NCI-H2107 (cell line): ENCODE results near the gene ATAT1.
A peak's percentile ranks its signal among the peaks of the same experiment; 100 is the strongest.

Experiments
- DNase-seq: peaks from one replicate; lab custom pipeline; 2025; lab: John Stamatoyannopoulos, UW

The ATAT1 gene

GRCh38 chr6:30613251-30614043 lies 13.2 kb upstream of the ATAT1 start:
- DNase-seq: no peak

- no peak for DNase-seq
Observed at GRCh38 chr6:30614044-30614842, 12.4 kb upstream of the ATAT1 start.

GRCh38 chr6:30614843-30615218 lies 11.8 kb upstream of the ATAT1 start:
- DNase-seq: peak; percentile 75

DNA sequence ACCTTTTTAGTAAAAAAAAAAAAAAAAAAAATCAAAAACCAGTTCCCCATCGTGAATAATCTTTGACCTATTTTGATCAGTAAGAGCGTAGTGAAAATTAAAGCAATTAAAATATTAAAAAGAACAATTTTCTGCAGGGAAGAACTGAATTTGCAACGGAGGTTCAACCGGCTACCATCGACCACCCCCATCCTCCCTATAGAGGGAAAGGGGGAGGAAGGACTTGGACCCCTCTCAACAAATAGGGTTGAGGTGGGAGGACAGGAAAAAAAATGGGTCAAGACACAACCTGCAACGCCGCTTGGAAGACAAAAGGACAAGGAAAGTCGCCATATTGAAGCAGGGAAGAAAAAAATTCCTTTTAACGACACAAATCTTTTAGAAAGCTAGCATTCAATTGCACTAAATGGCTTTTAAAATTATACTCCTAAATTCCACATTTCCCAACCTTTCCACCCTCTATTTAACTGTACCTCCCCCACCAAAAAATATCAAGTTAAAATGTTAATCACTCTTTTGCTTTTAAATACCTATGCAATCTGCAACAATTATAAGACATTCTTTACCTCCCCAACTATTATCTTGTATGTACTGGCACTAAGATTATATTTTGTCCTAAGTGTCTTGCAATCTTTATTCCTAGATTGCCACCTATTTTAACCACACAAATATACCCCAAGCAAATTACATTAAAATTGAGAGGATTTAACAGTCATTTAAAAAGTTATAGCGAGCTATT lies 11.3 kb upstream of the ATAT1 start:
- DNase-seq: peak; percentile 14

- no peak for DNase-seq
Observed at GRCh38 chr6:30615958-30616810, 10.5 kb upstream of the ATAT1 start.

DNA sequence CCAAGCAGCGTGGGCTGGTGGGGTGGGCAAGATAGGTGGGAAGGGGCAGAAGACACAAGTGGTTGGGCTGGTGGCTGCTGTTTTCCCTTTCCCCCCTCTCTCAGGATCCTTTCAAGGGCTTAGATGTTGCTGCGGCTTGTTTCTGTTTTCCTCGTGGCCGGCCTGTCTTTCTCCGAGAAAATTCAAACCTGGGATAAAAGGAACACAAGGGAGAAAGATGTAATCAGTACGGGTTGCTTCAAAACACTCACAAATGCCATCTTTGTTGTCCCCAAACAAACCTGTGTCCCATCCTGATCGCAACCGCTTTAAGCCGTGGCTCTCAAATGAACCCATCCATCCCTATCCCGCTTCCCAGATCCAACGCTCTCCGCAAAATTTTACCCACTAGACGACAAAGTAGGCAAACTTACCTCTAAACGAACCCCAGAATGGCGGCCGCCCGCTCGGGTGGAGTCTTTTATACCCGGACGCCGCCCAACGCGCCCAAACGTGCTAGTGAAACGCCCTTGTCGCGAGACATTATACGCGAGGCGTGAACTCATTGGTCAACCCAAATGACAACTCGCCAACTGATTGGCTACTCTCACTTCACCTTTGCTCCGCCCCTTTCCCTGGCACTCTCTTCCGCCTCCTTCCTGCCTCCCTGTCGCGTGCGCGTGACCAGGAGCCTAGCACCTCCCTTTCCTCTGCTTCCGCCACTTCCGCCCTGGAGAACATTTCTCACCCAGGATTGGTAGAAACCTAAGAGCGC lies 9.7 kb upstream of the ATAT1 start, which contains the start of gene PPP1R10:
Gene PPP1R10, minus strand, starts transcription at position 433 of the 754 bp plus-strand sequence. CDS start 7,299 bp downstream, outside the sequence.
- peak; percentile 93 for DNase-seq

DNA sequence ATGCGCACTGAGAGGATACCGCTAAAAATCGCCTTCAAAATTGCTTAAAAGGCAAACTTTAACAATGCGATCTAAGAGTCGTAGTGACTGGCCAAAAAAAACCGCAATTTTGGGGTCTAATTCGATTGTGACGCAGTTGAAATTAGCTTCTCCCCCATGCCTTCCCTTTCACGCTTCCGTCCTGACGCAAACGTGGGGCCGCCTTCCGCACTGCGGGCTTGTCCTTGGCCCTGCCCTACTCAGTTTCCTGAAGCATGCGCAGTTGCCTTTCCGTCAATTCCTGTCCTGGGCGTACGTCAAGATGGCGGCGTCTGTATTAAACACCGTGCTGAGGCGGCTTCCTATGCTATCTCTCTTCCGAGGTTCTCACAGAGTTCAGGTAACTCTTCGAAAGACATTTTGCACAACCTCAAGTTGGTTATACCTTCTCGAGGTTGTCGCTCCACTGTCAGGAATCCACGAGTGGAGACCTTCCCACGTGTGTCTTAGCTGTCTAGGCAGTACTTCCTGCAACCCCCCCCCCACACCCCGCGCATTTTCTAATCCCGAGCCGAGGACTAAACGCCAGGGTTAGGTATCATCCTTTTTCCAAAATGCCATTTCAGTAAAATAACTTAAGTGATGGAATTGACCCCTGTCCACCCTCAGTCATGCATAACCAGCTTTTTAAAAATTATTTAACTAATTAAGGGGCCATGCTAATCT lies 9.0 kb upstream of the ATAT1 start, which contains the start of gene MRPS18B:
Gene MRPS18B, plus strand, starts transcription at position 276 of the 705 bp plus-strand sequence. Its CDS starts 26 bp downstream, at position 302.
- DNase-seq: peak; percentile 80

- no peak for DNase-seq
Observed at GRCh38 chr6:30618270-30618797, 8.3 kb upstream of the ATAT1 start.

- no peak for DNase-seq
Observed at GRCh38 chr6:30619561-30619960, 7.1 kb upstream of the ATAT1 start.

GRCh38 chr6:30625511-30625910 lies 1.2 kb upstream of the ATAT1 start:
- DNase-seq: no peak

DNA sequence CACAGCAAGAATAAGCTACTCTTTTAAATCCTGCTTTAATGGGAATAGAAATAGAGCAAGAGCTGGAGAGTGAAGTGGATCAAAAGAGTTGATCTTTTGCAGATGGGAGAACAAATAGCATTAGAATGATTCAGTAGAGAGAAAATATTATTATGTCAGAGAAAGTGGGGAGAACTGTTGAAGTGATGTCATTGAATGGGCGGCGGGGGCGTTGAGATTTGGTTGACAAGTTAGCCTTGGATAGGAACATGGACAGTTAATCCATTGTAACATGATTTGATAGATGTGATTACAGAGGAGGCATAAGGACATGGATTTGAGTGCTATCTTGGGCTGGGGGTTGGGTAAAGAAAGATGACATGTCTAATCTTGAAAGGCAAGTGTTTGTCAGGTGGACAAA lies 9.2 kb downstream of the ATAT1 start:
- no peak for DNase-seq

GRCh38 chr6:30640481-30640880 lies 13.8 kb downstream of the ATAT1 start:
- DNase-seq: no peak

DNA sequence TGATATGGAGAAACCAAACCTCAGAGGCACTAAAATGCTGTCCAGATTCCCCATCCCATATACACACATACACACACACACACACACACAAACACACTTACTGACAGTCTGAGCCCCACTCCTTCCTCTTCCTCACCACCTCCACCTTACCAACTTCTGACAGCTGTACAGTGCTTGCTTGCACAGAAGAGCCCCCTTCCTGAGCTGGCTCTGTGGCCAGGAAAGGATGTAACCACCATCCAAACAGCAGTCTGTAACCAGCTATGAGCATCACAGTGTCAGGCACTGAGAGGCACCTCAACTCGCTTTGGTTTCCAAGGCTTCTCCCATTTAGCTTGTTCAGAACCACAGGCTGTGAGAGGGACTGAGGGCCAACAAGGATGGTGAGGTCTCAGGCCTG lies 14.4 kb downstream of the ATAT1 start:
- DNase-seq: no peak

- no peak for DNase-seq
Observed at GRCh38 chr6:30643656-30644055, 17.0 kb downstream of the ATAT1 start.

DNA sequence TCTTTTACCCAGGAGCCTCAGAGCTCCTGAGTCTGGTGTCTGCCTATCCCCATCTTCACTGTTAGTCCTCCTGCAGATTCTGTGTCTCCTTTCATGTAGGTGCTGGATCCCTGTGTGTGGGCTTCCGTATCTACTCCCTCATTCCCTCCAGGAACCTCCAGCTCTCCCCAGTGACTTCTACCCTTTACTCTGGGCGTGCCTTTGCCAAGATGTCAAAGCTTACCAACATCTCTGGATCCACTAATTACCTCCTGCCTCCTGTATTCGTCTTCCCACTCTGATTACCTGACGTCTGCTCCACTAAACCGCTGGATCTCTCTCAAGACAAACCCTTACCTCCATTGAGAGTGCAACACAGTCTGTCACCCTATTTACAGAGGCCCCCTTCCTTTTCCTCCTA lies 18.1 kb downstream of the ATAT1 start:
- no peak for DNase-seq

DNA sequence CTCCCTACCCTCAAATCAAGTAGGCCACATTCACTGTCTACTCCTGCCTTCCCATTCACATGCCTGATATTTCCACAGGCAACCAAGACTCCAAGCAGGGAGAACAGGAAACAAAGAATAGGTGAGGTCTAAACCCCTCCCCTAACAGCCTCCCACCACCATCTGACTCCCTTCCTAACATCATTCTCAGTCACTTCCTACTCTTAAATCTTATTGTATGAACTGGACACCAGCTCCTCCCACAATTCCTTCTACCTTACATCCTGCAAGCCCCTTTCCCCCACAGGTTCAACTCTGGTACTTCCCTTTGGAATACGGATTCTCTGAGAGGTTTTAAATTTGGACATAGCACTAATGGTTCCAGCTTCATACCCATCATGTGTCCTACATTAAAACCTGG lies 19.3 kb downstream of the ATAT1 start:
- DNase-seq: no peak

DNA sequence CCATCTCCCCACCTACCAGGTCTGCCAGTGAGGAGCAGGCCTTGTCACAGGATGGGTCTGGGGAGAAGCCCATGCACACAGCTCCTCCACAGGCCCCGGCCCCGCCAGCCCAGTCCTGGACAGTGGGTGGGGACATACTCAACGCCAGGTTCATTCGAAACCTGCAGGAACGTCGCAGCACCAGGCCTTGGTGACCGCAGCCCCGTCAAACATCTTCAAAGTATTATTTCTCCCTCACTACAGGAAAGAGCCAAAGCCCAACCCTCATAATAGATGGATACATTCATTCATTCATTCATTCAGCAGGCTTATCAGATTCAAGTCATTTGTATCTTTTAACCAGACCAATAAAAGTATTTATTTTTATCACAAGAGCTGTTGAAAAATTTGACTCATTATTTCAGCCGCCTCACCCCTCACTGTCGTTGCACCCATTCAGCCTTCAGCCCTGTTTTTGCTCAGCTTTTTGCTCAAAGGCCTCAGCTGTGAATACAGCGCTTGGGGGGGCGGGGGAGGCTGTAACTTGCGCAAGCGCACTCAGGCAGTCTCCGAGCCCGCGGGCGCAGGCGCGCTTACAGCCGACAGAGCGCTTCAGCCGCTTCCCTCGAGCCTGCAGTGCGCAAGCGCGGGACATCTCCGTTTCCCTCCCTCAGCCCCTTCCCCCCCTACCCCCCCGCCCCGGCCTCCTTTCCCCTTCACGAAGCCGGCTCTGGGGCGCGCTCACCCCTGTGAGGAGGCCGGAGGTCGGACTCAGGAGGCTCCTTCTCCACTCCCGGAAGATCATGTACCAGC lies 20.0 kb downstream of the ATAT1 start, which contains the start of gene C6orf136:
Gene C6orf136, plus strand, starts transcription at position 684 of the 792 bp plus-strand sequence. Its CDS starts 99 bp downstream, at position 783.
- peak; percentile 45 for DNase-seq

- DNase-seq: peak; percentile 33
Observed at GRCh38 chr6:30647242-30648116, 20.8 kb downstream of the ATAT1 start.
